ENCODE results near the gene TUBB1.

Gene TUBB1

DNA sequence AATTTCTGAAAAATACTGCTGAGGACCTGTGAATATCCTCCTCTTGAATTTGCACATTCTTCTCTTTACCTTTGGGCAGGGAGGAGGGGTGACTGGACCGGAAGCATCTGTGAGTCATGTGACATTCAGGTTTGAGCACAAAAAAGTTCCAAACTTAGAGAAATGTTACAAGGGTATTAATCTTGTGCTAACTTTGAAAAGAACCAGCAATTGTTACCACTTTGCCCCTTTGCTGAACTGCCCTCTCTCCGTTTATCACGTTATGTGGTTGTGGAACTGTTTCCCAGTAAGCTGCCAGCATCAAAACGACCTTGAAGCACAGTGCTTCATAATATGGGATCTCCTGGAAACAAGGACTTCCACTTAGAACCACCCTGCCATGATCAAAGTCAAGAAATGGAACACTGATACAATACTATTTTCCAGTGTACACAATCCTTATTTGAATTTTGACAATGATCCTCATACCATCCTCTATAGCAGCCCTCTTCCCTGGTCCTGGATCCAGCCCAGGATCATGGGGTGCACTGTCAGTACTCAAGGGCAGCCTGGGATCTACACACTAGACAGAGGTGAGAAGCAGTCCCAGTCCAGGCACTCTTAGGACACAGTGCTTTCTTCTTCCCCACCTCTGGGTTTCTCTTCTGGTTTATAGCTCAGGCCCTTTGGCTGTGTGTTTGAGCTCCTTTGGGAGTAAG is 2.3 kb upstream of the TUBB1 start:
- TF ChIP-seq GATA2 (IDR thresholded peaks at IDR 0.05; ENCODE audit: low read depth, low read length), result no peak
- no peak for TF ChIP-seq GATA3 (IDR thresholded peaks at IDR 0.05; ENCODE audit: low read depth, low read length)

DNA sequence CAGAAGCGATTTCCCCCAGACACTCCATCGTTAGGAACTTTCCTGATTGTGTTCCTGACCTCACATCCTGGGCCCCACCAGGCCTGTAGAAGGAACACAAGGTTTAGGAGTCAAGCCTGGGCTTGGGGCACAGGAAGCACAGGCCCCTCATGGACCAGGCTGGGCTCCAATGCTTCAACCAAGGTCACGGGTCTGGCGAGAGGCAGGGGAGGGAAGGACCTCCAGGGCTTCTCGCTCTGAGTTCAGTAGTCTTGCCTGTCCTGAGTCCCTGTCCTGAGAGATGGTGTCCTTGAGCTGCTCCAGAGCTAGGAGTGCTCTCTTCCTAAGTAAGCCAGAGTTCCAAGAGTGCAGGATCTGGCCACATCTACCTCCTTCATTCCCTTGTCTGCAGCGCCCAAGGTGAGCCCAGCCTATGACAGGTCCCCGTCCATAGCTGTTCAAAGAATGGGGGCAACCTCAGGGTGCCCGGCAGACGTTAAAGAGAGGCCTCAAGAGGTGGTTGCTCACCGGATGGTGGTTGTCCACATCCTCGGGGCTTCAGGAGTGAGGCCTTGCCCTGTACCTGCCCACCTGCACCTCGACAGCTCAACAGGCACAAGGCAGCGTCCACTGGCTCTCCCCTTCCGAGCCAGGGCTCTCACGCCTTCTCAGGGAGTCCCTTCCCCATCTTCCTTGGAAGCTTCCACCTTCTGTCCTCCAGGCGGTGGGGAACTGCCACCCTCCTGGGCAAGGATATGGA is 1.6 kb upstream of the TUBB1 start:
- TF ChIP-seq GATA3 (IDR thresholded peaks at IDR 0.05; ENCODE audit: low read depth, low read length) (no peak), GATA2 (IDR thresholded peaks at IDR 0.05; ENCODE audit: low read depth, low read length) (no peak)

DNA sequence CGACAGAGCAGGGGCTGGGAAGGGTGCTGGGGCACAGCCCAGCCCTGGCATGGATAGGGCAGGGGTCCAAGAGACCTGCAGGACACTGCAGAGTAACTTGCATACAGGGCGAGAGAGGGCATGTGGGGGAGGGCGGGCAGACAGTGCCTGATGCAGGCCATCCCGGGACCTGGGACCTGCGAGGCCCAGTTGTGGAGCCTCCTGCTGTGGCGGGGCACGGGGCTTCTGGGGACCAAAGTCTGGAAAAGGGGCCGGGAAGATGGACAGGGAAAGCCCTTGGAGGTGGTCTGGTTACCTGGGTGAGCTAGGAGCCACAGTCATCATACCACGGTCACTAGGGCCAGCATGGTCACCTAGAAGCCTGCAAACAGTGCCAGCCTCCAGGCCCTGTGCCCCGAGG is 412 bp upstream of the TUBB1 start:
- TF ChIP-seq GATA3 (IDR thresholded peaks at IDR 0.05; ENCODE audit: low read depth, low read length) (no peak), GATA2 (IDR thresholded peaks at IDR 0.05; ENCODE audit: low read depth, low read length) (no peak)

DNA sequence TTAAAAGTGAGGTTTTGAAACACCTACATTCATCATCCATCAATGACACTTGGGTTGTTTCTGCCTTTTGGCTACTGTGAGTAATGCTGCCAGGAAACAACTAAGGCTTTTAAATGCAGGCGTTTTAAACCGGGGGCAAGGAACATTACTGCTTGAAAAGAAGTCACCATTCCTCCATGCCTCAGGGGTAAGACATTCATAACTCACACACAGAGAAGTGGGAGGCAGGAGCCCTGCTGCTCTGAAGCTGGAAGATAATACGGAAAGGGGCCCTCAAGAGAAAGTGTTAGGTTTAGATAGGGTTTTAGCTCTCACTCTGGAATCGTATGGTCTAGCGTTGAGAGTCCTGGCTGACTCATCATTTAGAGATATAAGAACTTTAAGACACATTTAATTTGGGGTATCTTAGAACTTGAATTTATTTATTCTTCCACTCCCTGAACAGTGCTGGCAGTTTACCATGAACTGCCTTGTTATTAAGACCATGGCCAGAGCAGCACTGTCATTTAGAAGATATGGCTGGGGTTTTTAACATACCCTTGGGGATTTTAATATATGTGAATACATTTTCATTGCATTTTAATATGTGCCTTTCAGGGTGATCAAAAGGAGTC is 1.8 kb downstream of the TUBB1 start:
- TF ChIP-seq GATA3 (IDR thresholded peaks at IDR 0.05; ENCODE audit: low read depth, low read length) (no peak), GATA2 (IDR thresholded peaks at IDR 0.05; ENCODE audit: low read depth, low read length) (no peak)

DNA sequence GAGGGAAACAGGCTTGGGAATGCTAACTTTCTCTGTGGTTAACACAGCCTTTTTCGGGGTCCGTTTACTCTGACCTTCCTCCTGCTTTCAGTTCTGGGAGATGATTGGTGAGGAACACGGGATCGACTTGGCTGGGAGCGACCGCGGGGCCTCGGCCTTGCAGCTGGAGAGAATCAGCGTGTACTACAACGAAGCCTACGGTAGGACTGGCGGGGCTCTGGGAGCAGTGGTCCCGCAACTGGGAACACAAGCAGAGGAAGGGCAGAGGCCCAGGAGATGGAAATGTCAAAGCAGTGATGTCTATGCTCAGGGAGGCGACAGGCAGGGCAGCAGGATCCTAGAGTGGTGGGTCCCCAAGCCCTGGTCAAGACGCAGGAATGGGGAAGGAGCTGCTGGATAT is 3.5 kb downstream of the TUBB1 start:
- TF ChIP-seq GATA2 (IDR thresholded peaks at IDR 0.05; ENCODE audit: low read depth, low read length) (no peak), GATA3 (IDR thresholded peaks at IDR 0.05; ENCODE audit: low read depth, low read length) (no peak)

DNA sequence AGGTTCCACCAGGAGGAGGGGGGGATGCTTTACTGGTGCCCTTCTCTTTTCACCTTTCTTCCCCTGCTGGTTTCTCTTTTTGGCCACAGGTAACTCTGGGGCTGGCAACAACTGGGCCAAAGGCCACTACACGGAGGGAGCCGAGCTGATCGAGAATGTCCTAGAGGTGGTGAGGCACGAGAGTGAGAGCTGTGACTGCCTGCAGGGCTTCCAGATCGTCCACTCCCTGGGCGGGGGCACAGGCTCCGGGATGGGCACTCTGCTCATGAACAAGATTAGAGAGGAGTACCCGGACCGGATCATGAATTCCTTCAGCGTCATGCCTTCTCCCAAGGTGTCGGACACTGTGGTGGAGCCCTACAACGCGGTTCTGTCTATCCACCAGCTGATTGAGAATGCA is 4.4 kb downstream of the TUBB1 start:
- TF ChIP-seq GATA2 (IDR thresholded peaks at IDR 0.05; ENCODE audit: low read depth, low read length), result no peak
- TF ChIP-seq GATA3 (IDR thresholded peaks at IDR 0.05; ENCODE audit: low read depth, low read length), result no peak

DNA sequence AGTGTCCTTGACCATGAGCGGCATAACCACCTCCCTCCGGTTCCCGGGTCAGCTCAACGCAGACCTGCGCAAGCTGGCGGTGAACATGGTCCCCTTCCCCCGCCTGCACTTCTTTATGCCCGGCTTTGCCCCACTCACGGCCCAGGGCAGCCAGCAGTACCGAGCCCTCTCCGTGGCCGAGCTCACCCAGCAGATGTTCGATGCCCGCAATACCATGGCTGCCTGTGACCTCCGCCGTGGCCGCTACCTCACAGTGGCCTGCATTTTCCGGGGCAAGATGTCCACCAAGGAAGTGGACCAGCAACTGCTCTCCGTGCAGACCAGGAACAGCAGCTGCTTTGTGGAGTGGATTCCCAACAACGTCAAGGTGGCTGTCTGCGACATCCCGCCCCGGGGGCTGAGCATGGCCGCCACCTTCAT is 4.9 kb downstream of the TUBB1 start:
- TF ChIP-seq GATA3 (IDR thresholded peaks at IDR 0.05; ENCODE audit: low read depth, low read length), result no peak
- TF ChIP-seq GATA2 (IDR thresholded peaks at IDR 0.05; ENCODE audit: low read depth, low read length), result no peak

DNA sequence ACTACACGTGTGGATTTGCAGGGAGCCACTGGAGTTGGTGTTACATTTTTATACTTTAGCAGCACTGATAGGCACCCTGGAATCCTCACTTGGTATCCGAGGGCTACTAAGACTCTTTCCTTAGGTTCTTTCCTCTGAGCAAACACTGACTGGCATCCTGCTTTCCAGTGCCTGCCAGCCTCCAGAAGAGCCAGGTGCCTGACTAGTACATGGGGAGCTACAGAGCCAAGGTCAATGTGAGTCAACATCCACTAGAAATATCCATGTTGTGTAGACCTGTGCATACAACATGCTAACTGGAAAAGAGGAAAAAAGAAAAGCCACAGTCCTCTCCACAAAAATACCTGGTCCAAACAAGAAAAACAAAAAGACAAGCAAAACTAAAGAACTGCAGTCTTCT is 5.9 kb downstream of the TUBB1 start:
- TF ChIP-seq GATA2 (IDR thresholded peaks at IDR 0.05; ENCODE audit: low read depth, low read length) (no peak), GATA3 (IDR thresholded peaks at IDR 0.05; ENCODE audit: low read depth, low read length) (no peak)

DNA sequence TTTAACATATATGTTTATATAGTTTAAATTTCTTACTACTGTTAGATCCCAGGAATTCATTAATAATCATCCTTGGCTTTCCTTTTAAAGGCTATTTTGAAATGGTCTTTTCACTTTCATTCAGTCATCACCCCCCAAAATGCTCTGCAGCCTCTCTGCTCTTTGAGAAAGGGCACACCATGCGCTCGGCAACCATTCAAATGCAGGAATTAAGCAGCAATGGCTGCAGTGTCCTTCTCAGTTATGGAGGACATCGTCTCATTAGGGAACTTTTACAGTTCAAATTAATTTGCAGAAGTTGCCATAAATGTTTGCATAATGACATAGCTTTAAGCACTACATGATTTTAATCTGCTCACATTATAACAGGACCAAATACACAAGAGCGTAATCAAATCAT is 6.3 kb downstream of the TUBB1 start:
- TF ChIP-seq GATA3 (IDR thresholded peaks at IDR 0.05; ENCODE audit: low read depth, low read length), result no peak
- TF ChIP-seq GATA2 (IDR thresholded peaks at IDR 0.05; ENCODE audit: low read depth, low read length), result no peak

DNA sequence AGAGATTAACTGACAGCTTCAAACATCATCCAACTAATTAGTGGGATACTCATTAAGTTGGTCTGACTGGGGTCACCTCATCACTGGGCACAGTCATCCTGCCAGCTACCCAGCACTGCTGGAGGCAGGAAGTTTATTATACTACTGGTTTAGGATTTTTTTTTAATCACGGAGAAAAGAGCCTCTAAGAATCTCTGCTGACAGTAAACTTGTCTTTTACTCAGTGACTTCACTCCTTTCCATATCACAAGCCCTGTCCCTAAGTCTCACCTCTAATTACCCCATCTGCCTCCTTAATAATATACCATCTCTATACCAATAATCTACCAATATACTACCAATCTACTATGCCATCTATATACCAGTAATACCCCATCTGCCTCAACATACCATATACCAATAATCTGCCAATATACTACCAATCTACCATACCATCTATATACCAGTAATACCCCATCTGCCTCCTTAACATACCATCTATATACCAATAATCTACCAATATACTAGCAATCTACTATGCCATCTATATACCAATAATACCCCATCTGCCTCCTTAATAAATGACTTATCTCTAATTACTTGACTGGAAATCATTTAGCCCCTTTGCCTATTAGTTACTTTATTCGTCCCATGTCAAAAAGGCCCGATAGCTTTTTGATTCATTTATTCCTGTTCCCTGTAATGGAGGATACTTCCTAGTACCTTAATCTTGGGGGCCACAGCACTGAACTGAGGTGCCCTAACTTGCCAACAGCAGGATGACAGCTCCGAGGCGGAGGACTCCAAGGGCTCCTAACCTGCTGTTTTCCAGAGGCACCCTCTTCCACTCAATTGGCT is 7.9 kb downstream of the TUBB1 start:
- TF ChIP-seq GATA2 (IDR thresholded peaks at IDR 0.05; ENCODE audit: low read depth, low read length), result no peak
- TF ChIP-seq GATA3 (IDR thresholded peaks at IDR 0.05; ENCODE audit: low read depth, low read length), result no peak

DNA sequence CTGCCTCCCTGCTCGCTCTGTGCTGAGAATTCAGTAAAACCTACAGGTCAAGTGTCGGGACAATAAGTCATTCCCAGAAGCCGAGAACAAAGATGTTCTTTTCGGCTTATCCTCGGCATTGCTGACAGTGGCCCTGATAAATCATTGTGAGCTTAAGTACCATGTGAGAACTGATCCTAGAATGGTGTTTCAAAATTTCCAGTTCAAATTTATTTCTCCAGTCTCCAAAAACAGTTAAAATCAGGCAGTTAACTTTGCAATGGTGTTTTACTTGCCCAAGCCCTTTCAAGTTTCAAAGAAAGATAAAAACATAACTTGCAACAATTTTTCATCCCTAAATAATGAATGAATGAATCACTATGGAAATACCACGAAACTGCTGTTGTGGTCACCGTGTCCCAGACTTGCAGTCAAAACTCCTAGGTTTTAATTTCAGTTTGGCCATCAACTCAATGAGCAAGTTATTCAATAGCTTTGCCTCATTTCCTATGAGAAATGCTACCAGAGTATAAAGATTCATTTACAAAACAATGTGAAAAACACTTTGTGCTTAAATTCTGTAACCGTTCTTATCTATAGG is 8.6 kb downstream of the TUBB1 start:
- no peak for TF ChIP-seq GATA2 (IDR thresholded peaks at IDR 0.05; ENCODE audit: low read depth, low read length)
- no peak for TF ChIP-seq GATA3 (IDR thresholded peaks at IDR 0.05; ENCODE audit: low read depth, low read length)

DNA sequence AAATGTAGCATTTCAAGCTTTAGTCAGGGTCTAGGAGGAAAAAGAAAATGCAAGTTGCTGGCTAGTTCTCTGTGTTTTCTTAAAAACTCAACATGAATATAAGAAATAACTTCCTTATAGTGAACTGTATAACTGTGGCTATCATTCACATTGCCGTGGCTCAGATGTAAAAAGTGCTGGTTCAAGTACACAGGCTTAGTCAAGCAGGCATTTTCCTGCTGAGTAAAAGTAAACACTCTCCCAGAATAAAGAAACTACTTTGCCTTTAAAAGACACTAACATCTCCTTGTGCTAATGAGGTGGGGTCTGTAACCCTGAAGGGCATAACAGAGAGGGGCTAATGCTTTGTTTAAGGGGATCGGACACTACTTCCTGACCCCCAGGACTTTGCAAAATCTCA is 9.6 kb downstream of the TUBB1 start:
- no peak for TF ChIP-seq GATA2 (IDR thresholded peaks at IDR 0.05; ENCODE audit: low read depth, low read length)
- no peak for TF ChIP-seq GATA3 (IDR thresholded peaks at IDR 0.05; ENCODE audit: low read depth, low read length)

DNA sequence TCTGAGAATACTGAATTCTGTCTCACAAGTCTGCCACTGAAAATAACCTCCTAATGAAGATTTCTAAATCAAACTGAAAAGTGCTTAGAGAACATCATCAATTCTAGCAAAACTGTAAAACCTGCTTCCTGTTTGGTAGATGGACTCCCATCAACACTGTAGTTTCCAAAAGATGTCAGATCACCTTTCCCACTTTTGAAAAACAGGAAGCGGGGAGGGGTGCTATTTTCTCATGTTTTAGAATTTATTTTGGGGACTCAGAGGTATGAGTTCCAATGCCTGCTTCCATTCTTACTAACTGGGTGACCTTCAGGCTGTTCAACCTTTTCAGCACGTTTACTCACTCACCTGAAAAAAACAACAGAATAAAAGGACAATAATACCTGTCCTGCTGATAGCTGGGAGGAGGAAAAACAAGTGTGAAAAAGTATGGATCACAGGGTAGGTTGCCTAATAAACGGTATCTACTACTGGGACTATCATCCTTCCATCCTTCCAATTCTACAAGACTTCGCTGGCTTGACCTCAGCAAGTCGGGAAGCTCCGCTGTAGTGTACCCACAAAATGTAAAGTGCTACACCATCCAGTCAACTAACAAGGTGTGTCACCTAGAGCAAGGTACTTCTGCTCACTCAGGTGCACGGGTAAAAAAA is 11.8 kb downstream of the TUBB1 start:
- no peak for TF ChIP-seq GATA3 (IDR thresholded peaks at IDR 0.05; ENCODE audit: low read depth, low read length)
- no peak for TF ChIP-seq GATA2 (IDR thresholded peaks at IDR 0.05; ENCODE audit: low read depth, low read length)

All from SH-SY5Y (cell line).